HG03520 (cell line): ENCODE results near the gene PTPRCAP.
"Not testable (repeated sequence)": the region's sequence is repeated elsewhere in the genome, so short reads cannot be mapped to it uniquely, and the experiment has no call there.

Experiments
- ATAC-seq: cut with Tn5 transposase; IDR thresholded peaks from one replicate; pipeline ENCODE4 v1.9.1; 2021; ENCODE audit warnings: mild to moderate bottlenecking, moderate library complexity; ENCODE audit not compliant: unreplicated experiment

The PTPRCAP gene

DNA sequence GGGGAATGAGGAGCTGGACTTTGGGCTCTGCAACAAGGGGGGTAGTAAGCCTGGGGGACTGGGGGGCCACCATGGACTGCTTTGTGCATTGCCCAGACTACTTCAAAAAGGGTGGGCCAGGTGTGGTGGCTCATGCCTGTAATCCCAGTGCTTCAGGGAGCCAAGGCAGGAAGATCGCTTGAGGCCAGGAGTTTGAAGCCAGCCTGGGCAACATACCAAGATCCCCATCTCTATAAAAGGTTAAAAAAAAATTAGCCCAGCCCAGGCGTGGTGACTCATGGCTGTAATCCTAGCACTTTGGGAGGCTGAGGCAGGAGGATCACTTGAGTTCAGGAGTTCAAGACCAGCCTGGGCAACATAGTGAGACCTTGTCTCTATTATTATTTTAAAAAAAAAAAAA is 28.0 kb upstream of the PTPRCAP start:
- ATAC-seq, result not testable (repeated sequence)

DNA sequence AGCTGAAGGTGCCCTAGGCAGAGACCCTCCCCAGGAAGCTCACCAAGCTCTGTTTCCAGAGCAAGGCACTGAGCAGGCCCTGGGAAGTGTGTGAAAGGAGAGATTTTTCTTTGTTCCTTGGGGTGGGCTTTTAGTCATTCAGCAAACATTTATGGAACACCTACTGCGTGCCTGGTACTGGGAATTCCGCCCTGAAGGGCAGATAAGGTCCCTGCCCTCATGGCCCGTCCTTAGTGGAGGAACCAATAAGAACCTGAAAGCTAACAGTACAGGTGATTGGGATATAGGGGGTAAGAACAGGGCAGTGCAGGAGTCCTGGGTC is 27.7 kb upstream of the PTPRCAP start:
- no peak for ATAC-seq

DNA sequence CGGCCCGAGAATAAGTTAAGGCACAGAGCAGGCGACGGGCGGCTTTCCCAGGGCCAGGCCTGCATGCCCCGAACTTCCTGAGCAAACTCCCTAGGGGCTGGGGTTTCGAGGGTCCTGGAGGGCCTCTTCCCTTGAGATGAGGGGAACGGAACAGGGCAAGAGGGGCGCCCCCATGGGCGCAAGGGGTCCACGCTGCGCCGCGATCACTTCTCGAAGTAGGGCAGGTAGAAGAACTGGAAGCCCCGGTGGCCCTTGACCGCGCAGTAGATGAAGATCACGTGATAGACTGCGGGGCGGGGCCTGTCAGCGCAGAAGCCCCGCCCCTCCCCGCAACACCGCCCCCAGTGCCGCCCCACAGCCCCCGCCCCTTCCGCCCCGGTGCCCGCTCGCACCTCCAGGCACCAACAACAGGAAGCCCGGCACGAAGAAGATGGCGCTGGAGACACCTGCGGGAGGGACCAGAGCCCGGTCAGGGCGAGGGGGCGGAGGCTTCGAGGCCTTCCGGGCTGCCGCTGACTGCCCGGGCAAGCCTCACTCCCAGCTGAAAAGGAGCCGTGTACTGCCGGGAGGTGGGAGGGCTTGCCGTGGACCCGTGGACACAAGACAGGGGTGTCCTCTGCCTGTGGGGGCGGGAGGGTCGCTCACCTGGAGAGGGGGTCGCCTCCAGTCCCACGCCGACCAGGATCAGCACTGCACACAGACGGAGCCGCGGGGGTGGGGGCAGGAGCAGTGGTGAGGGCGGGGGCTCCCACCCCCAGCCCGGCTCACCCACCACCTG is 27.1 kb upstream of the PTPRCAP start:
- peak; percentile 43 for ATAC-seq

DNA sequence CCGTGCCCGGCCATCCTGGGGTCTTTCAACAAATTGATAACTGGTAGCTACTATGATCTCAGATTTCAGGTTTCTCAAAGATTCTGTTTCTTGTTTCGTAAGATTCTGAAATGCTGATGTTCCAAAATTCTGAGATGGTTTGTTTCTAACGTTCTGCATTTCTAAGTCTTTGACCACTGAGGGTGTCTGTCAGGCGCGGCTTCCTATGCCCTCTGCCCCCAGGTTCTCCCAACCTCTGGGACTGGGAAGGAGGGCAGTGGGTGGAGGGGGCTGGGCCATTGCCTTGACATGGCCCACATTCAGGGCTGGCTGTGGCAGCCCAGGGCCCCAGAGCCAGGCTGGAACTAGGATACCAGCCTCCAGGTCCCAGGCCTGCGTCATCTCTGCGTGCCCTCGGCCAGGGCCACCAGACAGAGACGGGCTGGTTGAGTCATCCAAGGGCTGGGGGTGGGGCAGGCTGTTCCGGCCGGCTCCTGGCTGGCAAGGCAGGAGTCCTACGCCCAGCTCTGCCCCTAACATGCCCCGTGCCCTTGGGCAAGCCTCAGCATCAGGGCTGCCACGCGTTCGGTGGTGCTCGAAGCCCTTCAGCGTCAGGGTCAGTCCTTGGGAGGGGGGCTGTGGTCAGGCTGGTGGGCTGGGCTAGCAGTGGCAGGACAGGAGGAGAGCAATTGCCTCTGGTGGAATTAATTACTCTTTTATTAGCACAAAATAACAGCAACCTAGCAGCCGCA is 26.4 kb upstream of the PTPRCAP start:
- no peak for ATAC-seq

DNA sequence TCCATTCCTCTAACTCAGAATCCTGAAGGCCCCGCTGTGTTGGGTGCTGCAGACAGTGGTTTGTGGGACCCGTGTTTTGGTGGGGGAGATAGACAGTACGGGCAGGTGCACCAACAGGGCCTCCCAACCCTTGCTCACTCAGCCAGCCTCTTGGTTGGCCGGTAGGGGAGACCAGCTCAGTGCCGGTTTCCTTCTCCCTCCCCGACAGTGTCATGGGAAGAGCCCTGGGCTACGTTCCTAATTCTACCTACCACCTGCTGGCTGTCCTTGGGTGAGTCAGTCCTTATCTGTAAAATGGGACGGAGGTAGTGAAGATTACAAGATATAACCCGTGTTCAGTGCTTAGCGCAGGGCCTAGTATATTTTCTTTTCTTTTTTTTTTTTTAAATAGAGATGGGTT is 25.7 kb upstream of the PTPRCAP start:
- ATAC-seq, result no peak

DNA sequence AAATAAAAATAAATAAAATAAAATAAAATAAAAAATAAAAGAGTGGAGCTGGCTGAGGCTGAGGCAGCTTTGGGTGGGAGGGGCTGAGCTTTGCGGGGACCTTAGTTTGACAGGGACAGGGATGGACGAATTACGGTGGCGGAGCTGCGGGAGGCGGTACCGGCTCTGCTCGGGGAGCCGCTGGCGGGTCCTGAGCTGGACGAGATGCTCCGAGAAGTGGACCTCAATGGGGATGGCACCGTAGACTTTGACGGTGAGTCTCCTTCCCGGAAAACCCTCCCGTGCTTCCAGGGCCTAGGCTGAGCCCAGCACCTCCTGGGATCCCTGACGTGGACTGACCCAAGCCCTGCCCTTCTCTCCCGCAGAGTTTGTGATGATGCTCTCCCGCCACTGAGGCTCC is 20.8 kb upstream of the PTPRCAP start:
- ATAC-seq, result no peak

DNA sequence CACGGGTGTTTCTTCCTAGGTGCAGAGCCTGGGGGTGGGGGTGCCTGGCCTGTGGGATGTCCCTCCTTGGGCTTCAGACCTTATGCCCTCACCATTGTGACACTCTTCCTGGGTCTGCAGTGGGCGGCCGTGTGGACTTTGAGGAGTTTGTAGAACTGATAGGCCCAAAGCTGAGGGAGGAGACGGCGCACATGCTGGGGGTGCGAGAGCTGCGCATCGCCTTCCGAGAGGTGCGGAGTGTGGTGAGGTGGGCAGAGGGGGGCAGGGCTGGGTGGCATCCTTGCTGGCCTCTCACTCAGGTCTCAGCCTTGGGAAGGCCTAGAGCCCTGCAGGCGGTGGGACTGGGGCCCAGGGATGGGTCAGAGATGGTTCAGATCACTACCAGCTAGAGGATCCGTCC is 20.0 kb upstream of the PTPRCAP start:
- no peak for ATAC-seq

DNA sequence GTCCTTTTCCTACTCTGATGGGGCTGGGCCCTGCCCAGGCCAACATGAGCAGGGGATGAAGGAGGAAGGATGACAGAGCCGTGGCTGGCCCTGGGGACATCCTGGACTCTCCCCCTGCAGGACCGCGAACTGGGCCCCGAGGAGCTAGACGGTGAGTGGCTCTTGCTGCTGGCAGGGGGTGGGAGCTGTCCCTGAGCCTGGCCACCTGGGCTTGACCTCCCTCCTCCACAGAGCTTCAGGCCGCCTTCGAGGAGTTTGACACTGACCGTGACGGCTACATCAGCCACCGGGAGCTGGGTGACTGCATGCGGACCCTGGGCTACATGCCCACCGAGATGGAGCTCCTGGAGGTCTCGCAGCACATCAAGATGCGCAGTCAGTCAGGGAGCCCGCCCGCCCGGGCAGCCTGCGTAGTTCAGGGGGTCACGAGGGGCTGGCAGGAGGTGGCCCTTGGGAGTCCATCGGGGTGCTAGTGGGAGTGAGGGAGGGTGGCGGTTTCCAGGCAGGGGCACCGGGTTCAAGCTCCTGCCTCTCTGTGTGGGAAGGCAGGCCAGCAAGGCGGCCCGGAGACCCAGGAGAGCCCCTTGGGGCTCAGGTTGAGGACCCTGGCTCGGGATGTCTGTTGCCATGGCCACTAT is 18.7 kb upstream of the PTPRCAP start:
- ATAC-seq, result no peak

DNA sequence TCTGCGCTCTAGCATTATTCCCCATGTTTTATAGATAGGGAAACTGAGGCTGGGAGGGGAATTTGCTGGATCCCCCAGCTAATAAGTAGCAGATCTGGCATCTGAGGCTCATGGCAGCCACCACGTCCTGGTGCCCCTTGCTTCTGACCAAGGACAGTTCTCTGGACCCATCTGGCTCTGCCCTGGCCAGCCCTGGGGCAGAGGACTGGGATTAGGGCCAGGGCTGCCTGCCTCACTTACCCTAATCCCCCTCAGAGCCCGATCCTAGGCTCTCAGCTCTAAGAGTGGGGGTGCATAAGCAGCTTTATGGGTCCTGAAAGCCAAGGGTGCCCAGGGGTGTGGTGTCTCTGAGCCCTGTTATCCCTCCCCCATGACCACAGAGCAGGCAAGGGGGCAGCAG is 17.6 kb upstream of the PTPRCAP start, which contains the start of gene CABP4:
TSS of gene CABP4 (plus strand) at position 301 of the 400 bp plus-strand sequence. CDS start at position 371, 70 bp downstream.
- no peak for ATAC-seq

DNA sequence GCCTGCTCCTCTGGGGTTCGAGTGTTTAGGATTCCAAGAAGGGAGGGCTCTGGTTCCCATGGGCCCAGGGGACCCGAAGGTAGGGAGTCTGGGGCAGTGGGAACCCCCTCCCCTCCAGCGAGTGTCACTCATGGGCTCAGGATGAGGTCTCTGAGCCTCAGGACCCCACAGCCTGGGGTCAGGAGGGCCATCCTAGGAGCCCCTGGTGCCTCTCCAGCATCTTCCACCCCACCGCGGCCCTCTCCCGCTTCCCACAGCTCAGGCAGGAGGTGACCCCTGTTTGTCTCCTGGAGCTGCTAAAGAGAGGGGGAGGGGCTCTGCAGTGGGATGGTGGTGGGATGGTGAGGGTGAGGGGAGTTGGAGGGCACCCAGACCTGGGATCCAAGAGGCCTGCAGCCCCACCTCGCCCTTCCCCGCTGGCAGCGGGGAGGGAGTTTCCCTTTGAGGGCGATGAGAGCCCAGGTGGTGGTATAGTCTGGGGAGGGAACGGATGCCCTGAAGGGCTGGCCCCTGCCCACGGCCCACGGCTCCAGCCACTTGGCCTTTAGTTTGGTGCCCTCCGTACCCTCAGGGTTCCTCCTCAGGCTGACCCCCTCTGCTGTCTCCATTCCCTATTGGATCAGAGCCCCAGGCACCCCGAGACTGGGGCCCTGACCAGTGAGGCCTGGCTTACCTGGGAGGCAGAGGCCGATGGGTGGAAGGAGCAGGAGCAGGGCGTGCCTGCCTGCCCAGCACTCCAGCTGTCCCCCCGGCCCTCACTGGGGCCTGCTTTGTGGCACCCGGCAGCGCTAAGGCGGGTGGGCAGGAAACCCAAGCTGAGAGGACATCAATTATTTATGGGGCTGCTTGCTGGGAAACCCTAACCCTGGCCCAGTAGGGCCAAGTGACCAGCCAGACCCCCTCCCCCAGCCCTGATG is 16.6 kb upstream of the PTPRCAP start:
- no peak for ATAC-seq

DNA sequence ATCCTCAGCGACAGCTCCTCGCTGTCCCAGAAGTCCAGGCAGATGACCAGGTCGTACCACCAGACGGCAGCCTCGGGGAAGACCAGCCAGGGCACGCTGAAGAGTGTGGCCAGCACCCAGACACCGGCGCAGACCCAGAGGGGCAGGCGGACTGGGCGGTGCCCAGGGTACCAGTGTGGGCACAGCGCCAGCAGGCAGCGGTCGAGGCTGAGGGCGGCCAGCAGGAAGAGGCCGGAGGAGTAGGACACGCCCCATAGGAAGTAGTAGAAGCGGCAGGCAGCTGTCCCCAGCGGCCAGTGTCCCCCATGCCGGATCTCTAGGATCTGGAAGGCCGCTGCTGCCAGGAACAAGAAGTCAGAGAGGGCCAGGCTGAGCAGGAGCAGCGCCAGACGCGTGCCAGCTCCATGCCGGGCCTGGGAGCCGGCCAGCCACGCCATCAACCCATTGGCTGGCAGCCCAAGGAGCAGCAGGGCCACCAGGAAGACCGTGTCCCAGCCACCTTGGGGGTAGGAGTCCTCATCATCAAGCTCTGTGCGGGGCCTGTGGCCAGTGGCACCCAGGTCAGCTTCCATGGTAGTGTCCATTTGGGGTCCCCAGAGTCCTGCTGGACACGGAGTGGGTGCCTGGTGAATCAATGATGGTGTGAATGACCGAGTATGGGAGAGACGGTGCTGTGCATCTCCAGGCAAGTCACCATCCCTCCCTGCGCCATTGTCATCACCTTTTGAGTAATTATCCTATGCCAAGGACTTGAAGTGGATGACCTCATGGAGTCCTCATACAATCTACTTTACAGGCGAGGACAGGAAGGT is 14.9 kb upstream of the PTPRCAP start, which contains the start of gene GPR152:
TSS of gene GPR152 (minus strand) at position 589 of the 812 bp plus-strand sequence. CDS start at position 584, 5 bp downstream.
- no peak for ATAC-seq

DNA sequence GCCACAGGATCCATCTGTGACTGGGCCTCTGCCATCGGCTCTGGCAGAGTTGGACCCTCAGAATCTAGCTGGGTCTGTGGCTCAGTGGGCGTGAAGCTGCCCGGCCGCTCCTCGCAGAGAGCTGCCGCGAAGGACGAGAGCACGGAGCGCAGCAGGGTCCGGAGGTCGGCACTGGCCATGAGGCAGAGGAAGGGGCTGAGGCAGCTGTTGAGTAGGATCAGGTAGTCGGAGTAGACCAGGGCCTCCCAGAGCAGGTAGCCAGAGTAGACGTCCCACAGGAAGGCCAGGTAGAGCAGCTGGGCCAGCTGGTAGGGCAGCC is 14.1 kb upstream of the PTPRCAP start:
- ATAC-seq, result no peak

DNA sequence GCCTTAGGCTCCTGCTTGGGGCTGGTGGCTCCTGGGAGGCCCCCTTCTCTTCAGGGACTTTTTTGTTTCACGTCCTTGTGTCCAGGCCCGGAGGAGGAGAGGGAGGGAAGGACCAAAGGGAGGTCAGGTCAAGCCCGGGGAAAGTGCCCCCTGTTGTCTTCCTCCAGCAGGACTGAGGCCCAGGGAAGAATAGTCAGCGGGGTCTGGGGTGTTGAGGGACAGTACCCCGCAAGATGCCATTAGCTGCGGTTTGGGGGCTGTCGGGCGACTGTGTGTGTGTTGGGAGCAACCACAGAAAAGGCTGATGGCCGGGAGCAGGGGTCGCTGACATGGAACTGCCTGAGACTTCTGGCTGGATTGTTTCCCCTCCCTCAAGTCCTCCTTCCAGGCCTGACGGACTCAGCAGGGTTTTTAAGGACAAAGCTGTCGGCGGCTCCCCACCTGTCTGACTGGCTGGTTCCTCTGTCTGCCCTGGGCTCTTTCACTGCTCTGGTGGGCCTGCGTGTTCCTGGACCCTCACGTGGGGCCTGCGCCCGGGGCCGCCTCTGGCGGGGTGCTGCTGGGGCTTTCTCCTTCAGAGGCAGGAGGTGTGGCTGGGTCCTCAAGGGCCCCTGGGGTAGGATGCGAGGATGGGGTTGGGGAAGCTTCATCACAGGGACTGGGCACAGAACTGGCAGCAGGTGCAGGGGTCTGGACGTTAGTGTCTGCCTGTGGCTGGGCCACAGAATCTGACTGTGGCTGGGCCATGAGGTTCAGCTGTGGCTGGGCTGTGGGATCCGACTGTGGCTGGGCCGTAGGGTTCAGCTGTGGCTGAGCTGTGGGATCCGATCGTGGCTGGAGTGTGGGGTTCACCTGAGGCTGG is 13.5 kb upstream of the PTPRCAP start:
- no peak for ATAC-seq

DNA sequence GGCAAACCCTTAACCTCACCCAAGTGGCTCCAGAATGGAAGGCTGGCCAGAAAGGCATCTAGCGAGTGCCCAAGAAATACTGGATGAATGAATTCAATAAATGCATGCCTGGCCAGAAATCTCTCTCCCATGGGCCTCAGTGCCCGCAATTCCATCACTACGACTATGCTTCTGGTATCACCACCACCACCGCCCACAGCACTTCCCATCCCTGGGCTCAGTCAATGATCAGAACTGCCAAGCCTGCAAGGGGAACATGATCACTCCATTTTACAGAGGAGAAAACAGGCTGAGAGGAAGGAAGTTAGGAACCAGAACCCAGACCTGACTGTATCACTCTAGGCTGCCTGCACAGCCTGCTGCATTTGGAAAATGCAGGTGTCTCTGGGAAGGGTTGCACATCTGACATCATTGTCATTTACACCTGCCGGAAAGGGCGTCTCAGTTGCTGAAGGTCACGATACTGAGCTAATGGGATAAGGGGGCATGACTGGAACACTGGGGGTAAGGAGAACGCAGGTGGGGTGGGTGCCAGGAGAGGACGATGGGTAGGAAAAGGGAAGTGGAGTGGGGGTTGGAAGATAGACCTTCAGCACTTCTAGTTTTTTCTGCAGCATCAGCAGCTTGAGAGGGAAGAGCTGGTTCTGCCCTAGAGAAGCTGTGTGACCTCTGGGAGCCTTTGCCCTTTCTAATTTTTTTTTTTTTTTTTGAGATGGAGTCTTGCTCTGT is 11.8 kb upstream of the PTPRCAP start:
- no peak for ATAC-seq

DNA sequence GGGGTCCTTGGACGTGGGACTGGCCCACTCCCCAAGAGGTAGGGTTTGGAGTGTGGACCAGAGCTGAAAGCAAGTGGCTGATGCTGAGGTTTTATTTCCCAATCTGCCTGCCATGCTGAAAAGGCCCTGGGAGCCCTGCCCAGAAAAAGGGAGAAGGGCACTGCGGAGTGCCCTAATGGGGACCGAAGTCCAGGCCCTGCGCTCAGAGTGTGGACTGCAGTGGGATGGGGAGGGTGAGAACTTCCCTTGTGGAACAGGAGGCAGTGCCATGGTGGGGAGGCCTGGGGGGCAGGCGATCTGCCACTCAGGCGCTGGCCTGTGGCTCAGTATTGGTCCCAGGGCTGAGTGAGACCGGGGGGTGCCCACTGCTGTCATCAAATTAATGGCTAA is 10.7 kb upstream of the PTPRCAP start:
- no peak for ATAC-seq

DNA sequence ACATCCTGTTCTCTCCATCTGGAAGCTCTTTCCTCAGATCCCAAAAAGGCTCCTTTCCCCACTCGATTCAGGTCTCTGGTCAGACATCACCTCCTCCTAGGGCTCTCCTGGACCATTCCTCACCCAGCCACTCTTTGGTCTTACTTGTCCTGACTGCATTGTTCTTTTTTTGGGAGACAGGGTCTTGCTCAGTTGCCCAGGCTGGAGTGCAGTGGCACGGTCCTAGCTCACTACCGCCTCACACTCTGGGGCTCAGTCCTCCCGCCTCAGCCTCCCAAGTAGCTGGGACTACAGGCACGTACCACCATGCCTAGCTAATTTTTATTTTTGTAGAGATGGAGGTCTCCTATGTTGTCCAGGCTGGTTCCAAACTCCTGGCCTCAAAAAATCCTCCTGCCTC is 8.0 kb upstream of the PTPRCAP start:
- ATAC-seq, result no peak

DNA sequence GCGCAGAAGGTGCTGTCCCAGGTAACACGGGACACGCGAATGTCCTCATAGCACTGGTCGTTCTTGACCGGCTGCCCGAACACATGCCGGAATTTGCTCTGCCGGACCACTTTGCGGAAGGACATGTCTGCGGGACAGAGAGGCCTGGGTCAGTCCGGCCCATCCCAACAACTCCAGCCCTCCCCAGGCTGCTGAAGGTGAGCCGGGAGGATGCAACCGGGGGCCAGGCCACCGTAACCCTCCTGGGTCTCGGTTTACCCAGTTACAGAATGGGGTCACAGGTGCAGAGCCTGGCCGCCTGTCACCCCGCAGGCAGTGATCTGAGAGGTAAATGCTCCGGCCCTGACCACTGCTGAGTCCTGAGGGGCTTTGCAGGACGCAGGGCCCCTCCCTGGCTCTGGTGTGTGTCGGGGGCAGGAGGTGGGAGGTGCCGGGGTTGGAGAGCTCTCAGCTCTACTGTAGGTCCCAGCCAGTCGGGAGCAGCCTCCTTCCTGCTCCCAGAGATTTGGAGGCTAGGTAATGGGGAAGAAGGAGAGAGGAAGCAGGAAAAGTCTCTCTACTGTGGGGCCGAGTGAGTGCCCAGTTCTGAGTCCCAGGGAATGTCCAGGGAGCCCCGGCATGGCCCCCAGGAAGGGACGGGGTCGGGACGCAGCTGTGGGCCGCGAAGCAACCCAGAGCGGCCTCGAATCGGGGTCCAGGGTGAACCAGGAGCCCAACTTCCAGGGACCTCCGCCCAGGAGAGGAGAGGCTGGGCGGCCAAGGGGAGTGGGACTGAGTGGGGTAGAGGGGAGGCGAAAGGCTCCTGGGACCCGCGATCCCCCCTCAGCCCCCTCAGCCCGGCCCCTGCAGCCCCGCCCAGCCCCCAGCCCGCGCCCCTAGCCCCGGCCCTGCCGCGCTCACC is 5.3 kb upstream of the PTPRCAP start:
- no peak for ATAC-seq
